H9 (cell line): ENCODE data around the gene ERMP1. TPM values are rescaled to one million over a fixed set of nuclear protein-coding genes. Genes with fewer than 3 reads are reported as not detected.

Experiments
- DNase-seq: peaks from one replicate; pipeline ENCODE4 v3.0.0-alpha.2; 2017
- H2AFZ ChIP-seq: one replicate; pipeline ENCODE4 v1.6.1; 2013; ENCODE audit warnings: mild to moderate bottlenecking, low read length, control low read depth, moderate library complexity
- H2AK5ac ChIP-seq: 2 replicates; pipeline ENCODE4 v1.6.1; 2013; ENCODE audit warnings: low read length, control low read depth, mixed read lengths; ENCODE audit not compliant: insufficient read length
- H2BK120ac ChIP-seq: one replicate; pipeline ENCODE4 v1.6.1; 2013; ENCODE audit warnings: low read depth, mild to moderate bottlenecking, low read length, control low read depth, inconsistent platforms; ENCODE audit not compliant: poor library complexity, severe bottlenecking
- H2BK12ac ChIP-seq: 2 replicates; pipeline ENCODE4 v1.6.1; 2013; ENCODE audit warnings: low read length, control low read depth, mixed read lengths, low read depth; ENCODE audit not compliant: insufficient read length
- H2BK15ac ChIP-seq: 2 replicates; pipeline ENCODE4 v1.6.1; 2013; ENCODE audit warnings: low read depth, low read length, control low read depth
- H2BK20ac ChIP-seq: one replicate; pipeline ENCODE4 v1.6.1; 2013; ENCODE audit warnings: low read depth, mild to moderate bottlenecking, low read length, control low read depth, inconsistent platforms; ENCODE audit not compliant: poor library complexity, severe bottlenecking
- H2BK5ac ChIP-seq: 2 replicates; pipeline ENCODE4 v1.6.1; 2013; ENCODE audit warnings: low read length, control low read depth, mixed read lengths; ENCODE audit not compliant: insufficient read length
- H3K14ac ChIP-seq: 2 replicates; pipeline ENCODE4 v1.6.1; 2013; ENCODE audit warnings: low read length, control low read depth; ENCODE audit not compliant: insufficient read depth
- H3K18ac ChIP-seq: 2 replicates; pipeline ENCODE4 v1.6.1; 2013; ENCODE audit warnings: low read depth, mild to moderate bottlenecking, mixed read lengths, low read length, control low read depth; ENCODE audit not compliant: insufficient read length
- H3K23ac ChIP-seq: 2 replicates; pipeline ENCODE4 v1.6.1; 2013; ENCODE audit warnings: low read length, control low read depth, mixed read lengths, low read depth; ENCODE audit not compliant: insufficient read length
- H3K23me2 ChIP-seq: 2 replicates; pipeline ENCODE4 v1.6.1; 2013; ENCODE audit warnings: low read depth, mild to moderate bottlenecking, mixed read lengths, low read length, control low read depth; ENCODE audit not compliant: insufficient read length, poor library complexity, severe bottlenecking
- H3K27ac ChIP-seq: 2 replicates; pipeline ENCODE4 v1.5.1; 2013; ENCODE audit warnings: low read length, control low read depth, mixed read lengths, low read depth; ENCODE audit not compliant: insufficient read length
- H3K27me3 ChIP-seq: 2 replicates; pipeline ENCODE4 v1.6.1; 2013; ENCODE audit warnings: low read length, control low read depth, inconsistent platforms; ENCODE audit not compliant: insufficient read depth
- H3K4ac ChIP-seq: 2 replicates; pipeline ENCODE4 v1.6.1; 2013; ENCODE audit warnings: low read depth, mild to moderate bottlenecking, control low read depth, inconsistent platforms, low read length, moderate library complexity
- H3K4me1 ChIP-seq: 2 replicates; pipeline ENCODE4 v1.6.1; 2013; ENCODE audit warnings: low read length, control low read depth, inconsistent platforms; ENCODE audit not compliant: insufficient read depth
- H3K4me2 ChIP-seq: 2 replicates; pipeline ENCODE4 v1.6.1; 2013; ENCODE audit warnings: low read length, control low read depth, mixed read lengths; ENCODE audit not compliant: insufficient read length, insufficient read depth
- H3K56ac ChIP-seq: 2 replicates; pipeline ENCODE4 v1.6.1; 2013; ENCODE audit warnings: low read depth, mild to moderate bottlenecking, mixed read lengths, low read length, control low read depth; ENCODE audit not compliant: insufficient read length
- H3K79me1 ChIP-seq: 2 replicates; pipeline ENCODE4 v1.6.1; 2013; ENCODE audit warnings: low read depth, mild to moderate bottlenecking, moderate library complexity, low read length, control low read depth, inconsistent platforms; ENCODE audit not compliant: insufficient read depth, poor library complexity, severe bottlenecking
- H3K79me2 ChIP-seq: 2 replicates; pipeline ENCODE4 v1.6.1; 2013; ENCODE audit warnings: low read length, control low read depth, inconsistent platforms; ENCODE audit not compliant: insufficient read depth
- H3K9ac ChIP-seq: 2 replicates; pipeline ENCODE4 v1.6.1; 2013; ENCODE audit warnings: low read length, control low read depth, mixed read lengths; ENCODE audit not compliant: insufficient read length; ENCODE audit errors: extremely low read depth
- H3K9me3 ChIP-seq: one replicate; pipeline ENCODE4 v1.6.1; 2013; ENCODE audit warnings: low read depth, low read length, inconsistent platforms; ENCODE audit not compliant: control insufficient read depth
- H3T11ph ChIP-seq: one replicate; pipeline ENCODE4 v1.6.1; 2013; ENCODE audit warnings: mild to moderate bottlenecking, low read length, control low read depth, inconsistent platforms
- H4K20me1 ChIP-seq: one replicate; pipeline ENCODE4 v1.6.1; 2013; ENCODE audit not compliant: control insufficient read depth, insufficient read length, insufficient read depth
- H4K5ac ChIP-seq: 2 replicates; pipeline ENCODE4 v1.6.1; 2013; ENCODE audit warnings: low read depth, mild to moderate bottlenecking, mixed read lengths, low read length, control low read depth; ENCODE audit not compliant: insufficient read length
- H4K8ac ChIP-seq: replicated peaks from 2 replicates; pipeline ENCODE4 v1.6.1; 2013; ENCODE audit warnings: low read length, control low read depth, mixed read lengths, low read depth; ENCODE audit not compliant: insufficient read length
- H4K91ac ChIP-seq: 2 replicates; pipeline ENCODE4 v1.6.1; 2013; ENCODE audit warnings: low read depth, mild to moderate bottlenecking, moderate library complexity, mixed read lengths, low read length, control low read depth; ENCODE audit not compliant: insufficient read length
- H3K27ac Mint-ChIP-seq, 3 experiments: 2 replicates in 2 of 3; 3 replicates in 1 of 3; pipeline ENCODE4 v1.8.0; 2020 to 2021; ENCODE audit warnings: mixed read lengths in 3 of 3, mild to moderate bottlenecking in 1 of 3, moderate library complexity in 1 of 3
- H3K27me3 Mint-ChIP-seq: 2 replicates; pipeline ENCODE4 v1.8.0; 2021; ENCODE audit warnings: low read depth, mild to moderate bottlenecking, moderate library complexity, mixed read lengths
- H3K36me3 Mint-ChIP-seq, 3 experiments: 2 replicates in 2 of 3; 3 replicates in 1 of 3; pipeline ENCODE4 v1.8.0; 2020 to 2021; ENCODE audit warnings: low read depth in 3 of 3, mixed read lengths in 3 of 3; ENCODE audit not compliant: insufficient read depth in 1 of 3
- H3K4me1 Mint-ChIP-seq, 2 experiments: 2 replicates each; pipeline ENCODE4 v1.8.0; 2020; ENCODE audit warnings: mixed read lengths in 2 of 2
- H3K4me3 Mint-ChIP-seq, 2 experiments: 2 replicates in 1 of 2; 3 replicates in 1 of 2; pipeline ENCODE4 v1.8.0; 2020 to 2021; ENCODE audit warnings: mild to moderate bottlenecking in 2 of 2, mixed read lengths in 2 of 2, moderate library complexity in 1 of 2
- H3K9me3 Mint-ChIP-seq, 2 experiments: 2 replicates in 1 of 2; 3 replicates in 1 of 2; pipeline ENCODE4 v1.8.0; 2020; ENCODE audit warnings: mild to moderate bottlenecking in 2 of 2, mixed read lengths in 2 of 2, moderate library complexity in 1 of 2
- WGBS: extraction: QIAGEN DNeasy Blood & Tissue Kit; methylation state at CpG from one replicate; pipeline ENCODE4 v1.1.7; 2013; ENCODE audit warnings: missing lambda C conversion rate, low lambda C conversion rate, mixed read lengths; ENCODE audit not compliant: insufficient read length; ENCODE audit errors: extremely low coverage; 5-methylcytosine and 5-hydroxymethylcytosine counted together
- total RNA-seq: library from RNA; stranded (reverse); gene quantifications from 2 replicates; pipeline ENCODE4 v1.2.1, GENCODE V29; 2021
- TF ChIP-seq, protein P1 (sequence below): fragments of 200-600 bp; sonication (generic); conservative IDR thresholded peaks from 3 replicates; pipeline ENCODE4 v1.8.0; 2021; ENCODE audit warnings: antibody characterized with exemption, mild to moderate bottlenecking

The ERMP1 gene
- total RNA-seq, 1 experiment from 2014 or later = 20.2 TPM

DNA sequence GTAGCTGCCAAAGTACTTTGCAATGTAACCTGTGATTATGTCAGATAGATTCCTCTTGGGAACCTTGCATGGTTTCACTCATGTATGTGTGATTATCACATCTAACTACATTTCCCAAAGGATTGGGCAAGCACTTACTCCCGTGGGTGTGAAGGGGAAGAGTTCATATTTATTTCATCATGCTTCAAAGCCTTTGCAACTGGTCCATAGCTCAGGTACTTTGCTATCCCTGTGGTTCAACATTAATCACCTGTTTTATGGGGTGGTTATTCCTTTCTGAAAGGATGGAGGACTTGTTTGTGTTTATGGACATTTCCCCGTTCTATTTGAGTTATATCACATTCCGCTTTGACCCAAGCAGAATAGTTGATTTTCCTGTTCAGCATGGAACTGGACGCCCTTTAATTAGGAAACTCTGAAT is 13.6 kb upstream of the ERMP1 start:
- Histone ChIP-seq H2BK12ac (no peak overlapping the region), H2BK120ac (no peak overlapping the region), H3K27ac (no peak overlapping the region), H3K4me2 (no peak overlapping the region), H3K4me1 (0 out of 2 replicates have a peak, but pooled peaks cover 2% of the 10 kb centered on the region), H2BK15ac (no peak overlapping the region), H2AK5ac (no peak overlapping the region), H4K8ac (no peak overlapping the region), H3K4ac (no peak overlapping the region), H3K79me1 (no peaks in the 10 kb centered on the region), H3K27me3 (no peaks in the 10 kb centered on the region), H2BK5ac (no peak overlapping the region), H2BK20ac (no peak overlapping the region), H3K56ac (no peak overlapping the region), H3K79me2 (no peaks in the 10 kb centered on the region), H3K23ac (no peak overlapping the region), H4K20me1 (no peaks in the 10 kb centered on the region), H3T11ph (no peak overlapping the region), H2AFZ (no peak overlapping the region), H3K18ac (no peak overlapping the region), H3K23me2 (no peaks in the 10 kb centered on the region), H4K91ac (no peak overlapping the region), H3K14ac (no peak overlapping the region), H4K5ac (no peak overlapping the region), H3K9me3 (no peaks in the 10 kb centered on the region), H3K9ac (no peak overlapping the region)
- TF ChIP-seq, protein P1, sequence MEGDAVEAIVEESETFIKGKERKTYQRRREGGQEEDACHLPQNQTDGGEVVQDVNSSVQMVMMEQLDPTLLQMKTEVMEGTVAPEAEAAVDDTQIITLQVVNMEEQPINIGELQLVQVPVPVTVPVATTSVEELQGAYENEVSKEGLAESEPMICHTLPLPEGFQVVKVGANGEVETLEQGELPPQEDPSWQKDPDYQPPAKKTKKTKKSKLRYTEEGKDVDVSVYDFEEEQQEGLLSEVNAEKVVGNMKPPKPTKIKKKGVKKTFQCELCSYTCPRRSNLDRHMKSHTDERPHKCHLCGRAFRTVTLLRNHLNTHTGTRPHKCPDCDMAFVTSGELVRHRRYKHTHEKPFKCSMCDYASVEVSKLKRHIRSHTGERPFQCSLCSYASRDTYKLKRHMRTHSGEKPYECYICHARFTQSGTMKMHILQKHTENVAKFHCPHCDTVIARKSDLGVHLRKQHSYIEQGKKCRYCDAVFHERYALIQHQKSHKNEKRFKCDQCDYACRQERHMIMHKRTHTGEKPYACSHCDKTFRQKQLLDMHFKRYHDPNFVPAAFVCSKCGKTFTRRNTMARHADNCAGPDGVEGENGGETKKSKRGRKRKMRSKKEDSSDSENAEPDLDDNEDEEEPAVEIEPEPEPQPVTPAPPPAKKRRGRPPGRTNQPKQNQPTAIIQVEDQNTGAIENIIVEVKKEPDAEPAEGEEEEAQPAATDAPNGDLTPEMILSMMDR = no peak
- Mint-ChIP-seq H3K27me3 (no peaks in the 10 kb centered on the region), H3K9me3 (peaks cover 4 to 5% of the 10 kb centered on the region in 2 experiments; a peak in 3 of 5 replicates), H3K36me3 (peaks cover 0 to 6% (median 3%) of the 10 kb centered on the region in 3 experiments; a peak in 4 of 7 replicates), H3K4me1 (peaks cover 7 to 9% of the 10 kb centered on the region in 2 experiments; a peak in 3 of 4 replicates), H3K4me3 (no peak overlapping the region), H3K27ac (no peak overlapping the region)
- WGBS = no CpG with 5 or more reads among the region's 4 CpGs
- DNase-seq = no peak
